NT2/D1 (cell line): ENCODE measurements around the gene CTNNA3.

Experiments
- SUZ12 ChIP-seq: IDR thresholded peaks from 2 replicates; pipeline ENCODE4 v1.6.1; 2011; ENCODE audit not compliant: insufficient read length, insufficient read depth; ENCODE audit errors: extremely low read depth
- YY1 ChIP-seq: IDR thresholded peaks from 2 replicates; pipeline ENCODE4 v1.6.1; 2011; ENCODE audit not compliant: insufficient read length, insufficient read depth

DNA sequence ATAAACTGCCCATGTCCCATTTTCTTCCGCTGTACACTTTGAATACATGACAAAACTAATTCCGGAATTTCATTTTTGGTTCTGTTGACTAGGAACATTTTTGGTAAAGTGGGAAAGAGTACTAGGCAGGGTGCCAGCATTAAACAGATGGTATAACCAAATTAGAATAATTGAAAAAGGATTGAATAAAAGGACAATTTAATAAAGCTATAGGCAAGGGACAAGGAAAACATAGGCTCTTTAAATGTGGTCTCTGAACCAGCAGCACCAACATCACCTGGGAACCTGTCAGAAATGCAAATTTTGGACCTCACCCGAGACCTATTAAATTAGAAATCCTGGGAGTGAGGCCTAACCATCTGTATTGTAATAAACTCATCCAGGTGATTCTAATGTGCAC lies 393.3 kb downstream of the CTNNA3 start:
- TF ChIP-seq YY1, result no peak
- TF ChIP-seq SUZ12, result no peak
